NCI-H446 (cell line): ENCODE measurements around the gene MCRIP1.
A peak's percentile ranks its signal among the peaks of the same experiment; 100 is the strongest.

ENCODE experiments used
- DNase-seq, 2 experiments: peaks; one replicate each; lab custom pipeline; 2025; lab: John Stamatoyannopoulos, UW

The MCRIP1 gene, protein sequence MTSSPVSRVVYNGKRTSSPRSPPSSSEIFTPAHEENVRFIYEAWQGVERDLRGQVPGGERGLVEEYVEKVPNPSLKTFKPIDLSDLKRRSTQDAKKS

DNA sequence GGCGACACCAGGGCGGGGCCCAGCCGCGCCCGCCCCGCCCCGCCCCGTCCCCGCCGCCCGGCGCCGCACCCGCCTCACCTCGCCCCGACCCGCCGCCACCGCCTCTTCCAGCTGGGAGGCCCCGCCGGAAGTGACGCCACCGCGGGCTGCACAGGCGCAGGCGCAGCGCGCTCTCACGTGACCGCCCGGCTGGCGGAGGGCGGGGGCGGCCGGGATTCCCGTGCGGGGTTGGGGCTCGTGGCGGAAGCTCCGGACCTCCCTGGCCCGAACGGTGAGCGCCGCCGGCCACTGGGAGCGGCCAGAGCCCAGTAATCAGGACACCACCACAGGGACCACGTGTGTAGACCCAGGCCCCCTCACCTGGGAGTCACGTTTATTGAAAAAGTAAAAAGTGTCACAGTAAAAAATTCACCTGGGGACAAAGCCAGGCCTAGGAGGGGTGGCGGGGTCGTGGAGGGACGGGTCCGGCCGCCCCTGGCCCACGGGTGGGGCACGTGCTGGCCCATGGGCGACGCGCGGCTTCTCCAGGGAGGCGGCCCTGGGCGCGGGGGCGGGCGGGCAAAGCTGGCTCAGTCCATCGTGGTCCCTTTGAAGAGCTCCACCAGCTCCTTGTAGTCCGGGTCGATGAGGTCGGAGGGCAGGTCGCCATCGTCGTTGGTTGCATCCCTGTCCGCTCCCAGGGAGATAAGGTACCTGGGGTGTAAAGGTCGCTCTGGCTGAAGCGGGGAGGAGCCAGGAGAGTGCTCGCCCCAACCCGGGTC, at the start of gene MCRIP1:
Gene MCRIP1 (minus strand): TSS at position 132 of the 761 bp plus-strand sequence. CDS start 8,785 bp downstream, outside the sequence.
- peak; percentile 93 to 97 for DNase-seq

DNA sequence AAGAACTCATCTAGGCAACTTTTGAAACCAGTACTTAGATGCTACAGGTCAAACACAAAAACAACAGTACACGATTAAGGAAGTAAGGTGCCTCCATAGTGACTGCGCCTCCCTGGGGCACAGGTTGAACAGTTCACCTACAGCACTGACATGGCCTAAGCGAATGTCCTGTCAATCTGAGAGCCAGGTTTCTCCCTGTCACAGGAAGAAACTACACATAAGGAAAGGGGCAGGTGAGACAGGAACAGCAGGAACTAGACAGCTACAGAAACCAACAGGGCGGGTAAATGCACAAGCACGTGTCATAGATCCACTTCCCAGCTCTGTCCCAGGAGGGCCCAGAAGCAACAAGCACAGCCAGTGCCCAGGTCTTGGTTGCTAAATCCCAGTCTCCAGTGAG, 46.0 kb upstream of the MCRIP1 start:
- DNase-seq: no peak

DNA sequence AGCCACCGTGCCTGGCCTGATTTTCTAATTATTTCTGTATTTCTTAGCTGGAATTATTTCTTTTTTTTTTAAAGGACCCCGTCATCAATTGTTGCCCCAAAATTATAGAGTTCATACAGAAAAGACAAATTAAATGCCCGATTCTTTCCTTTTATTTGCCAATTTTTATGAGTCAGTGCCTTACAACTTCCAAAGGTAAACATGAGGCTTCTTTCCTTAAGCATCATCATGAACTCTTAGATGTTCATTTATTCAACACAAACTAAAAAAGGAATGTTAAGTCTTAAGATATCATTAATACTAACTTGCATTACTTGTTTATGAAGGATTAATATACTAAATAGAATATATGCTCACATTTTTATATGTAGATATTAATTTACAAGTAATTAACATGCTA, 45.2 kb upstream of the MCRIP1 start:
- no peak for DNase-seq

DNA sequence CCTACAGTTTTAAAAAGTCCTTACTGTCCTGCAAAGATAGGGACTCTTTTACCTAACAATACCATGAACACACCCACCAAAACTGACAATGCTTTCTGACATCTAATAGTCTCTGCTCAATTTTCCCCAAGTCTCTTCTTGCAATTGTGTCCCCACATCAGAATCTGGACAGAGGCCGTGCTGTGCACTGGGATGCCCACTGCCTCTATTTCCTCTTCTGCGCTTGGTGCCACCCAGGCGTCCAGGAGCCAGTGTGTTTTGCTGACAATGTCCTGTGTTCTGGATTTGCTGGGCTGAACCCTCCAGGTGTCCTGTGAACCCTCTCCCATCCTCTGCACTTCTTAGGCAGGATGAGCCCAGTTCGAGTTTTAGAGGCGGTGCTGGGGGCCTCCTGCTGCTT, 44.5 kb upstream of the MCRIP1 start:
- DNase-seq: no peak

DNA sequence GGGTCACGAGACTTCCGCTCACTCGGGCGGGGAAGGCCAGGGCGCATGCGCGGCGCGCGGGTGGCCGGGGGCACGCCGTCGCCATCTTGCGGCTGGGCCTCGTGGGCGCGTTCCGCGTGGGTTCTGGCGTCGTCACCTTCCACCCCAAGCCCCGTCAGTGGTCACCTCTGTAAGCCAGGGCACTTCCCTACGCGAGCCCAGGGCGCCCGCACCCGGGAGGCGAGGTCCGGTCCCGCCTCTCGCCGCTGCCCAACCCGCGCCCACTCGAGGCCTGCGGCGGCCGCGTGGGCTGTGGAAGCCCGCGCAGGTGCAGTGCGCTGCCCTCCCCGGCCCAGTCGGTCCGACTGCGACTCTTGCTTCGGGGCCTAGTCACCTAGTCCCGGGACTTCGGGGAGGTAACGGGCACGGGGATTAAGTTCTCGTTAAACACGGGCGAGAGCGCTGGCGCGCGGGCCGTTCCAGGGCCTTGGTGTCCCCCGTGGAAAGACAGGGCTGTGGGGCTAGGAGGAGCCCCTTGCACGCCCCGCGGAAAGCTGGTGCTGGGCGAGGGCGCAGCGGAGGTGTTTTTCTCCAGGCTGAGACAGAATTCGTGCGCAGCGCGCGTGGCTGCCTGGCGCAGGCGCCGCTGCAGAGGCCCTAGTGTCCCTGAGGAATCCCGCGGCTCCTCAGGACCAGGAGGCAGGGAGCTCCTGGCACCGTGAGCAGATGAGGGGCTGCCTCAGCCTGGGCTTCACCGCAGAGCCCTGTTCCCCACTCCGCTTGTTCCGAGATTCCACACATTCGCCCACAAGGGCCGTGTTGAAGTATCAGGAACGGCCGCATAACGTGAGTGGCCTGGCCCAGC, 38.5 kb upstream of the MCRIP1 start:
- DNase-seq: peak in 1 of 2 experiments; percentile 96

DNA sequence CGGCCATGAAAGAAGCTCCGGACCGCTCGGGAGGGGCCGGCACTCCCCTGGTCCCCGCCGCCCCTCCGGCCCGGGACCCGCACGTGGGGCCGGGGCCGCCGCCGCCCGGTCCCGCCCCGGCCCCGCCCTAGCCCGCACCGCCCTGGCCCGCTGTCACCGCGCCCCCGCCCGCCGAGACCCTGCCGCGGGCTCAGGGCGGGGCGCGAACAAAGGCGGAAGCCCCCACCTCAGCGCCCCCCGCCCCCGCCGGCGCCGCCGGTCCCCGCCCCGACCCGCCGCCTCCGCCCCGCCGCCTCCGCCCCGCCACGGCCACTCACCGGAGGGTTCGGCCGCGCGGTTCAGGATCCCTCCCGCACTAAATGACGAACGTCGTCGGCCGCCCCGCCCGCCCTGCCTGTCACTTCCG, 37.9 kb upstream of the MCRIP1 start, which contains the start of gene ARHGDIA:
Gene ARHGDIA (minus strand): TSS at position 357 of the 406 bp plus-strand sequence. CDS start 1,407 bp downstream, outside the sequence.
- peak in 1 of 2 experiments; percentile 88 for DNase-seq

DNA sequence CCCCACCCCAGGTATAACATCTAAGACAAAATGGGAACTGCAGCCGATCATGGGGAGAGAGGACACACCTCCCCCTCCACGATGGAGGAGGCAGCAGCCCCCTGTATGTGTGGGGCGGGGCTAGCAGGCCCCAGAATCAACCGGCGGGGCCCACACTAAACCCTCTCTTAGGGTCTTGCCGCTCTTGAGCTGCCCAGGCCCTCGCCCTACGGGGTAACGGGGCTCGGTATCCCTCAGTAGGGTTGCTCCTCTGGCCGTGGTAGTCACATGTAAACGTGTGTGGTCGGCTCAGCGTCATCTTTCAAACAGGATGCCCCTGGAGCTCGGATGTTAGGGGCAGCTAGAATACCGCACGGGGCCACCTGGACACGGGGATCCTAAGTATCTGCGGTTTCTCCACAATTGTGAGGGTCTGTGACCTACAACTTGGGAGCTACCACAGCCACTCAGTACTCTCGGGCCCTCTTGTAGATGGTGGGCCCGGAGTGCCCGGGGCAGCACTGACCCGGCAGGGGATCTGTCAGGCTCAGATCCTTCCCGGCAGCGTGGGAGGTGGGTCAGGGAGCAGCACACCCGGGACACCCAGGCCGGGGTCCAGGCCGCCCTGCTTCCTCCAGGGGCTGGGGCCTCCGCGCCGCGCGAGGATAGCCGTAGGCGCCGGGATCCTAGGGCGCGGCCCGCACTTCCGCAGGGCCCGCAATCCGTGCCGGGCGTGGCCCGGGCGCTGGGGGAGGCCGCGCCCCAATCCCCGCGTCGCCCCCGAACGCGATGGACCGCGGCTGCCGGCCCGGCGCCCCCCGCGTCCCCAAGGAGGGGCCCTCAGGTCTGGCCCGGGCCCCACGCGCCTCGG, 37.3 kb upstream of the MCRIP1 start:
- DNase-seq: peak; percentile 17 to 42

DNA sequence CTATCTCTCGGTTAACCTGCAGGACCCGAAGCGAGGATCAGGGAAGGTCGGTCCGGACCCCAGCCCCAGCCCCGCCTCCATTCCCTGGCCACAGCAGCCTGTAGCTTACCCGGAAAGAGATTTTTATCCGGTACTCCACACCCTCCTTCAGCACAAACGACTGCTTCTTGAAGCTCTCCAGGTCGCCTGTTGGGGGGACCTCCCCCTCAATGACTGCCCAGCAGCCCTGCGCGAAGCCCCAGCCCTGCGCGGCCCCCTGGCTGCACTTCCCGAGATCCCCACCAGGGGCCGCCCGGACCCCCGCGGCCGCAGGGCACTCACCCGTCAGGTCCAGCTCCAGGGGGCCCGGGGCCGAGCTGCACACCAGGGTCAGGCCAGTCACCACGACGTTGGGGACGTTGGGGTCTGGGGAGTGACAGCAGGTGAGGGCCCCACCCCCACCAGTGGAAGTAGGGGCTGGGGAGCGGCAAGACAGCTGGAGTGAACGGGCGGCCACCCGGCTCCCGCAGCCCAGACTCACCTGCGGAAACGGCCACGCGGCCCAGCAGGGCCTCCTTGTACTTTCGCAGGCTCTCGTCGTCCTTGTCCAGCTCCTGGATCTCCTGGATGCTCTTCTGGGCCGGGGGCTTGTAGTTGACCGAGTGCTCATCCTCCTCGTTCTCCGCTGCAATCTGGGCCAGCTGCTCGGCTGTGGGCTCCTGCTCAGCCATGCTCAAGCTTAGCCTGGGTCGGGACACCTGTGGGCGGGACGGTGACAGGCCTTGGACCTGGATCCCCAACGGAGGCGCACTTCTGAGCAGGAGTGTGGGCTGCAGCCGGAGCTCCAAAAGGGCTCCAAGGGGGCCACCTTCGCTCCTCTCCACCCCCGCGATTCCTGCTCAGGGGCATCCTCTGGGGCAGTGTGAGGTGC, 36.4 kb upstream of the MCRIP1 start:
- DNase-seq: no peak

DNA sequence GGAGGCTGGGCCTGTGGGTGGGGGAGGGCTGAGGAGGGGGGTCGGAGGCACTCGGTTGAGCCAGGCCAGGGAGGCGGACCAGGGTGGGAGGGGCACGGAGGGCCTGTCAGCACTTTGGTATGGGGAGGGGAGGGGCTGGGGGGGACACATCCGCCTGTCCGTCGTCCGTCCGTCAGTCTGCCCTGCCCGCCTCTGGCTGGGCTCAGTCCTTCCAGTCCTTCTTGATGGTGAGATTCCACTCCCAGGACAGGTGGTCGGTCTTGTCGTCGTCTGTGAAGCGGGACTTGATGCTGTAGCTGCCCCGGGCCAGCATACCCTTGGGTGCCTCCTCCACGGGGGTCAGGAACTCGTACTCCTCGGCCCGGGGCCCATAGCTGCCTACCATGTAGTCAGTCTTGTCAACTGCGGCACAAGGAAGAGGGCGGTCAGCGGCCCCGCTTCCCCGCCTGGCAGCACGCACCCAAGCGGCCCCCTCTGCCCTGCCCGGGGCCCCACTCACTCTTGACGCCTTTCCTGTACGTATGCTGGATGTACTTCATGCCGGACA, 35.7 kb upstream of the MCRIP1 start:
- DNase-seq: peak in 1 of 2 experiments; percentile 40

DNA sequence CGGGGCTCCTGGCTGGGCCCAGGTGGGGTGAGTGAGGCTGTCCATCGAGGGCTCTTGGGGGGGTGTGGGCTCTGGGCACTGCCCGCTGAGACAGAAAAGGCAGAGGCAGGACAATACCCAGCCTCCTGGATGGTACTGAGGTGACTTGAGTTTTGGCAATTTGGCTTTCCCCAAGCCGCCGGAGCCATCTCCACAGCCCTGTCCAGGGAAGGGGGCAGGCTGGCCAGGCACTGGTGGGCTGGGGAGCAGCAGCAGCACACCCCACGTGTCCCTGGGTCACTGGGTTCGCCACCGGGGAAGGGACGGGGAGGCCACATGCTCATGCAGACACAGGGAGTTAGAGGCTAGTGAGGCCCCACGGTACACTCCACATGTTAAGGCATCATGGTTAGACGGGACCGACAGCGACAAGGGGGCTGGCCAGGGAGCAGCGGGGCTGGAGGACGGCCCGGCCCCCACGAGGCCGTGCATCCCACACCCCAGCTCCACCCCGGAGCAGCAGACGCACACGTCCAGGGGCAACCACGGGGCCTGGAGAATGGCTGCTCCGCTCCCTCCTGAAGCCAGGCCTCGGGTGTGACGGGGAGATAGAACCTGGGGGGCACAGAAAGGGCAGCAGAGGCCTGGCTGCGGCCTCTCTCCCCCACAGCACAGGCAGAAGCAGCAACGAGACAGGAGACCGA, 35.0 kb upstream of the MCRIP1 start:
- DNase-seq: no peak

DNA sequence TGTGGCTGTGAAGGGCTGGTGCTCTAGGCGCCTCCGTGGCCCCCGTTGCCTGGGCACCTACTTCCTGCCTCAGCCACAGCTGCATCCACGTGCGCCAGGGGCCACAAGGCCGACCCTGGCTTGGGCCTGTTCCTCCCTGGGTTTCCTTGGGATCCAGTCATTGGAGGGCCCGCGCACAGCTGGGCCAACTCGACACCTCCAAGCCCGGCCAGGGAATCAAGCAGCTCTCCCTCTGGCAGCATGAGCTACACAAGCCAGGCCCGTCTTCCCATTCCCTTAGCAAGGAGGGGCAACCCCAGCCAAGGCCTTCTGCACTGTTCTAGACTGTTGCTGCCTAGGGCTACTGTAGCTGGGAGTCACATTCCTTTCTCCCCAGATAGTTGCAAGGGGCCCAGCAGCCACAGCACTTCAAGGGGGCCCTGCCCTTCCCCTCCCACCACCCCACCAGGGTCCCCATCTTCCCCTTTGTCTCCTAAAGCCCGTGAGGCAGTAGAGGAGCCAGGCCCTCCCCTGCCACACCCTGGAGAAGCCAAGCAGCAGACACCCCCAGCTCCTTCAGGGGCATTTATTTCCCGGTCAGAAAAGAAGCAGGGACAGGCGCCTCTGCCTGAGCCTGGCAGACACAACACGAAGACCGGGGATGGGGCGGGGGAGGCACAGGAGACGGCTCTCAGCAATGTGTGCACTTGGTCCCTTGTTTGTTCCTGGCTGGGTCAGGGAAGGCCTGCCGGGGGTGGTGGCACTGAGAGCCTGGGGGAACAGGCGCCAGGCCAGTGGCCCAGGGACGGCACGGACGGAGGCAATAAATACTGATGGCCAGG, 34.3 kb upstream of the MCRIP1 start:
- peak in 1 of 2 experiments; percentile 57 for DNase-seq

DNA sequence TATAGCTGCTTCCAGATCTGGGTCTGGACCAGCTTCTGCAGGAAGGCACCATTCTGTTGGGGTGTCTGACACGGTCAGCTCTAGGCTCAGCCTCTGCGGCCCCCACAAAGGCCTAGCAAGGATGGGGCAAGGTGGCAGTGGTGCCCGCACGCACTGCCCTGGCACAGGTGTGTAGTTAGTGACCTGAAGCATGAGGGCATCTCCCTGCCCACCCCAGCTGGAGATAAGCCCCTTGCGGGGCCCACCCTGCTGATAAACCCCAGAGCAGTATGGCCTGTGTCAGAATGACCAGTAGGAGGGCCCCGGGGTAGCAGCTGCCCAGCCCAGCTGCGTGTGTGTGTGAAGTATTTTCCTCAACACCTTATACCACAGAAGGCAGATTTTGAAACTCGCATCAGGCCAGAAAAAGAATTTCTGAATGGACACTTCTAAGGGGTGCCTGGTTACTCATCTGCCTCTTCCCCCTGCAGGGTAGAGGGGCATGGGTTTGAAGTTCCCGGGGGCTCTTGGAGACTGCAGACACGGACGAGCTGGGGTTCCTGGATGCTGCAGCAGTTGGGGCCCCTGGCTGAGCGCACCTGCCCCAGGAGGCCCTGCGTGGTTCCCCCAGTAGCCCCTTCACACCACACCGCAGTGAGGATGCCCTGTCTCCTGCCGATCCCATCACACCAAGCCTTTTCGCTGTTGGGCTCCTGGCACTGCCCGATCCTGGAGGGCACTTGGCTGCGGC, 33.5 kb upstream of the MCRIP1 start:
- no peak for DNase-seq

DNA sequence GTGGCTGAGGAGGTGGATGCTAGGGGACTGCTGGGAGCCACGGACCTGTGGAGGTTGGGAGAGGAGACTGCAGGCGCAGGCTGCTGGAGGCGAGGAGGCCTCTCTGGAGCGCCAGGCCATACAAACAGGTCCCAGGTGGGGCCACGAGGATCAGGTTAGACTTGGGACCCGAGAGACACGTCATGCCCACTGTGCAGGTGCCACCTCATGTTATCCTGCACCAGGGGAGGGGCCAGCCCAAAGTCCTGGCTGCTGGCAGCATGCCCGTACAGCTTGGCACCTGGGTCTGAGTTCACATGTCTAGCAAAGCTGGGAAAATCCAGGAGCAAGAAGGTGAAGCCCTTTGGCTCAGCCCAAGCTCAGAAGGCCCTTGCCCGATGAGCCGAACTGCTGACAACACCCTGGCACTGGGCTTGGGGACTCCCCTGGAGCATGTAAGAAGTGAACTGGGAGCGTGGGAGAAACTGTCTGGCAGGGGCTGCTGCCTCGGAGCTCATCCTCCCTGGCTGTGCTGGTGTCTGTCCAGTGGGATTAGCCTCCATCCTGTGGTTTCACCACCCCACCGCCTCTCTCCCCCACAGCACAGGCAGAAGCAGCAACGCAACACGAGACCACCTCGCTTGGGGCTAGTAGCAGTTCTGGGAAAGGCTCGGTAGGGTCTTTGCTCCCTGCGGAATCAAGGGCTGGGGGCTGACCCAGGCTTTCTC, 32.8 kb upstream of the MCRIP1 start:
- peak in 1 of 2 experiments; percentile 36 for DNase-seq

DNA sequence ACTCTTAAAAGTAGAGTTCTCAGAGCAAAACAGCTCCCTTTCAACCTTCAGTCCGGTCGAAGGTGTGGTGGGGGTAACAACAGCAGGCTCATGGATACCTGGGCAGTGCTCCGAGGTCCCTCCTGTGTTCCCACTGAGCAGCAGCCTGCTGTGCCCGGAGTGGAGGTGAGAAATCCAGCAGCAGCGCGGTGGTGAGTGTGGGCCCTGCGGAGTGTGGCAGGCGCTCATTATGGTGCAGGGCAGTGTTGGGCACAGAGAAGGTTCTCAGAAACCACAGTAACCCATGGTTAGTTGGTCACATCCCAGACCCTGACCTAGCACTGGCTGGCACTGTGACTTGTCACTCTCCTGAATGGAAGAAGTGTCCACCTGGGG, 32.3 kb upstream of the MCRIP1 start:
- DNase-seq: no peak

DNA sequence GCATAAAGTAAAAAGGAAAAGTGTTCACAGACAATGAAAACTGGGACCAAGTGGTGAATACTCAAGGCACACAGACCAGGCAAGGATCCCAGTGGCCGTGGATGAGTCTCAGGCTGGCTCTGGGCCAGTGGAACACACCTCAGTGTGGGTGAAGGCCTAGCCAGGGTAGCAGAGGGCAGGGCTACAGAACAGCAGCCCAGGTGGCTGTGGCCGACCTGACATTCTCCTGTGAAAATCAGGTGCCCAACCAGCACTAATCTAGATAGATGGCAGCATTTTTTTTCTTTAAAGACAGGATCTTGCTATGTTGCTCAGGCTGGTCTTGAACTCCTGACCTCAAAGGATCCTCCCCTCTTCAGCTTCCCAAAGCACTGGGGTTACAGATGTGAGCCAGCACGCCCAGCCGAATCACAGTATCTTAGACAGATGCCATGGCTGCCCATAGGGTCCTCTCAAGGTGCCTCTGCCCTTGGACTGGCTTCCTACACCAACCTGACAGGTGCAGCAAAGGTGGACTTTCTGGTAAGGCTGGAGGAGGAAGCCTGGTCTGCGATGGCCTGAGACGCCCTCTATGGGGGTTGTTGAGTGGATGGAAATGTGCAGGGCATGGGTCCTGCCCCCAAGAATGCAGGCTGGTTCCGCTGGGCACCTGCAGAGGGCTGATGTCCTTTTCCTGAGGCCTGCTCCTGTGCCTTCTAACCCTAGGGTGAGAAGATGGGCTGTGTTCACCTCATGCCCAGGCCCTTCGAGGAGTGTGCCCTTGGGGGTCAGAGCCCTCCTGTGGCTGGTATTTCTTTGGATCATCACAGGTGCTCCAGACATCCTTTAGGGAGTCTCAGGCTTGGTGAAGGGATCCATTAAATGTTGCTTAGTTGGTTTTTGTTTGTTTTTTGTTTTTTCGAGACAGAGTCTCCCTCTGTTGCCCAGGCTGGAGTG, 31.0 kb upstream of the MCRIP1 start:
- DNase-seq: no peak

DNA sequence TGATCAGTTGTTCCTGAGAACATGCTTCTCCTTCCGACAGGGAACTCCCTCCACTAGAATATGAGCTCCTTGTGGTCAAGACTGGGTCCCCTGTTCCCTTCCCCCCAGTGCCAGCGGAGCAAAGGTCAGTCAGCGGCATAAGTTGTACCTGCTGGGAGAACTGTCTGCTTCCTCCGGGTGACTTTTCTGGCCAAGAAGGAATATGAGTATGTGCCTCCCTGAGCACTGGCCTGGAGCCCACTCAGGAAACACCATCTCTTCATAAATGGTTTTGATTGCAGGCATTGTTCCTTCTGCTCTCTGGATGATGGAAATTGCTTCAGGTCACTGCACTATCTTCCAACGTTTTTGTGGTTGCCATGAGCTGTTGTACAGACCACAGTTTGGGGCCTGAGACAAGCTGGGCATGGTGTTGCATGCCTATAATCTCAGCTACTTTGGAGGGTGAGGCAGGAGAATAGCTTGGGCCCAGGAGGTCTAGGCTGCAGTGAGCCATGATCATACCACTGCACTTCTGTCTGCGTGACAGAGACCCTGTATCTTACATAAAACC, 30.1 kb upstream of the MCRIP1 start:
- no peak for DNase-seq
